HG02870 (cell line): Measurements from ENCODE around the gene TREML1.
"Not testable (repeated sequence)": the region's sequence is repeated elsewhere in the genome, so short reads cannot be mapped to it uniquely, and the experiment has no call there.

ENCODE experiments used
- ATAC-seq: cut with Tn5 transposase; IDR thresholded peaks from one replicate; pipeline ENCODE4 v1.9.1; 2021; ENCODE audit warnings: mild to moderate bottlenecking, moderate library complexity; ENCODE audit not compliant: unreplicated experiment

The TREML1 gene

DNA sequence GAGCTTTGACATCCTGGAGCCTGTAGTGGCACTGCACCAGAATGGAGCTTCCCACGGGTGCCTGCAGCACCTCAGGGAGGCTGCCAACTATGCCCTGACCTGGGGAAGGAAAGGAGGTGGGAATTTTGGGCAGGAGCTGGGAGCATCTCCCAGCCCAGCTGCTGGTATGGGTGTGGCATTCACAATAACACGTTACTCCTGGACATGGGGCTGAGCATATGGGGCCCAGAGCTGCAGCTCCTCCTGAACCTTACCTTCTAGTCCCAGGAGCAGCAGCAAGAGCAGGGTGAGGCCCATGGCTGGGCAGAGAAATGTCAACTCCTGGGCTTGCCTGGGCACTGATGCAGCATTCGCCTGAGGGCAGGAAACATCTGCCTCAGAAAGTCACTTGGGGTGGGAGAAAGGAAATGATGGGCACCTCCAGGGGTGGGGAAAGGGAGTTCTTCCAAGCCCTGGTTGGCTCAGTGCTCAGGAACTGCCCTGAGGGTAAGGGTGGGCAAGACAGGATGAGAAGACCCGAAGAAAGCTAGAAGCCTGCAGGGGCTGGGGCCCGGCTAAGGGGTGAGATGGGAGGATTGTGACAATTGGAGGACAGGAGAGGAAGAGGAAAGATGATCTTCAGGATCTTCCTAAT is at the start of gene TREML1:
Gene TREML1, minus strand, starts transcription at position 356 of the 634 bp plus-strand sequence. Its CDS starts 59 bp downstream, at position 297.
- ATAC-seq = no peak

- no peak for ATAC-seq
Measured at GRCh38 chr6:41201764-41202173, 47.6 kb upstream of the TREML1 start.

DNA sequence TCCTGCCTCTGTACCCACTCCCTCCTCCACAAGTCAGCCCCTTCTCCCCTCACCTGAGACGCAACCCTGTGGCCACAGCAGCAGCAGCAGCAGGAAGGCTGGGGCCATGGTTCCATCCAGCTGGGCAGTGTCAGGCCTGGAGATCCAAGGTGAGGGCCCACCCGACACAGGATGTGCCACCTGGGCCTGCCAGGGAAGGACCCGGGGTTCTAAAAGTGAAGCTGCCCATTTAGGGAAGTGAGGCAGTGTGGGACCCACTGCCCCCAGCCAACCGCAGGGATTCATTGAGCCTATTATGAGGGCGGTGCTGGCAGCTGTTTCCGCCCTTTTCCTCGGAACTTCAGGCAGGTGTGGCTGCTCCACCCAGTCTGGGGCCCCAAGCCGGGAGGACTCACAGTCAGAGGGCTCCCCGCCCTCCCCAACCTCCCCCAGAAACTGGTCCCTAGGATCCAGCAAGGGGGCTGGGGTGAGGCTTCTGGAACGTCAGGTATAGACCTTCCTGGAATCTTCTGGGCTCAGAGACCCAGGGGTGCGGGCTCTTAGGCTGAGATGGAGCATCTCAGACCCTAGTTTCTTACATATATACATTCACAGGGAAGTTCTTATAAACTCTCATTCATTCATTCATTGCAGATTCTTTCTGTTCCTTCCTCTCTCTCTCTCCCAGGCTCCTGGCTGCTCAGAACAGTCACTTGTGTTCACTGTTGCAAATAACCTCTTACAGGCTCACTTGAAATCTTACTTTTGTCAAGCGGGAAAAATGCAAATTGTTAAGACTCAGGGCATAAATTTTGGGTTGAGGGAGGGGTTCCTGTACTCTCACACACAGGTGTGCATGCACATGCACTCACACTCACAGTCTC is 47.0 kb upstream of the TREML1 start, which contains the start of gene TREML2:
Gene TREML2, minus strand, starts transcription at position 249 of the 863 bp plus-strand sequence. Its CDS starts 141 bp downstream, at position 108.
- no peak for ATAC-seq

GRCh38 chr6:41200296-41200900 is 46.3 kb upstream of the TREML1 start:
- ATAC-seq = no peak

DNA sequence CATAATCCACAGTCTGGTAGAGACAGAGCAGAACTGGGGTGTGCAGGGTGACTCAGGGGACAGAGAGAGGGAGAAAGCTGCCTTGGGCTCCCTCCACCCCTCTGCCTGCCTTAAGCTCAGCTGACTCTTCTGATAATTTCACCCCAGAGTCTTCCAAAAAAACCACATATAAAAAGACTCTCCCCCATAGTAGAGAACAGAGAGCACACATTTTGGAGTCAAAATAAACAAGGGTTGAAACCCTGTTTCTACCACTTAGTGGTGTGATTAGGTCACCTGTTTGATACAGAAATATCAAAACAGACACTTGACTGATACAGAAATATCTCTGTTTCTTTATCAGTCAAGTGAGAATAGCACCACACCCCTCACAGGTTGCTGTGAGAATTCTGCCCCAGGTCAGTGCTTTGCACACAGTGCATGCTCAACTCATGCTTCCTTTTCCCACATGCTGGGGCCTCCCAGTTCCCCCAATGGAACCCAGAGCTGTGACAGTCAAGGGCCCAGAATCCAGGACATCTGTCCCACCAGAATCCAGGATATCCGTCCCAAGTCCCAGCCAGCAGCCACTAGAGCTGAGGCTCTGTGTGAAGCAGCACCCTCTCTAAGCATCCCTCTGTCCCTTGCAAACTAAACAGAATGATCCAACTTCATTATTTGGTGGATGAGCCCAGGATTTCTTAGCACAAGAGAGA is 45.6 kb upstream of the TREML1 start:
- peak; percentile 66 for ATAC-seq

DNA sequence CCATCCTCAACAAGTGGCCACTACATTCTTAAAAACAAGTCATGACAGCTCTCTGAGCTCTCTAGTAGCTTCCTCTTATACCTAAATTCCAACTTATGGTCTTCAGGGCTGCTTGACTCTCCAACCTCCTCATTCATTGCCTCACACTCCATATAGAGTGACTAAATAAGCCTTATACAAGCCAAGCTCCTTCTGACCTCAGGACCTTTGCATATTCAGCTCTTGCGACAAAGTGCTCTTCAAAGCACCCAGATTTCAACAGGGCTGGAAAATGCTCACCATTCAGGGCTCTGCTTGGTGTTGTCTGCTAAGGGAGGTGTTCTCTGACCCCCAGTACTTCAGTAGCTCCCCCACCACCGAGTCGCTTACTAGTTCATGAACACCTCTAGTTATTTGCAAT is 43.1 kb upstream of the TREML1 start:
- ATAC-seq = no peak

GRCh38 chr6:41194386-41194785 is 40.2 kb upstream of the TREML1 start:
- ATAC-seq = no peak

DNA sequence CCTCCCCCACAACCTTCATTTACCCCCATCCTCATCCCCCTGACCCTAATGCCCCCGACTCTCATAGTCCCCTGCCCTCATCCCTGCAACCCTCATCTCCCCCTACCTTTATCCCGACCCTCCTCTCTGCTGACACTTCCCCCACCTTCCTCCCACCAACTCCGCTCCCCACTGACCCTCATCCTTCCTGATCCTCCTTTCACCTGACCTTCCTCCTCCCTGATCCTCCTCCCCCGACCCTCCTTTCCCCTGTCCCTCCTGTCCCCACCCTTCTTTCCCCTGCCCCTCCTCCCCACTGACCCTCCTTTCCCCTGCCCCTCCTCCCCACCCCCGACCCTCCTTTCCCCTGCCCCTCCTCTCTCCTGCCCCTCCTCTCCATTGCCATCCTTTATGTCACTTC is 39.7 kb upstream of the TREML1 start:
- no peak for ATAC-seq

- ATAC-seq = no peak
Measured at GRCh38 chr6:41193171-41193734, 39.1 kb upstream of the TREML1 start.

DNA sequence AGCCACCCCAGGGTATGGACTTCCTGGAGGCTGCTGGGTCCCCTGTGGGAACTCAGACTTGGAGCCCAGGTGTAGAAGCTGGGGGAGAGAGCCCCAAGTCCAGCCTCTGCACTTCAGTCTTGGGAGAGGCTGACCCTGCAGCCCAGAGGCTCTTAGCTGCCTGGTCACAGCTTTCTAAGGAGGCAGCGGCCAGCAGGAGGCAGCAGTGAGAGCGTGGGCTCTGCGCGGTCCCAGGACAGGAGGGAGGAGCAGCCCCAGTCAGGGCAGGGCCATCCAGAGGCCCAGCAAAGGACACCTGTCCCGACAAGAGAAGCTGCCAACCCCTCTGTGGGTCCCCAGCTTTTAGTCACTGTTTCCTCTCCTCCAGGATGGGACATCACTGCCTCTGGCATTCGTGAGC is 37.4 kb upstream of the TREML1 start:
- no peak for ATAC-seq

- no peak for ATAC-seq
Measured at GRCh38 chr6:41190791-41191190, 36.6 kb upstream of the TREML1 start.

GRCh38 chr6:41189967-41190366 is 35.8 kb upstream of the TREML1 start:
- ATAC-seq = no peak

DNA sequence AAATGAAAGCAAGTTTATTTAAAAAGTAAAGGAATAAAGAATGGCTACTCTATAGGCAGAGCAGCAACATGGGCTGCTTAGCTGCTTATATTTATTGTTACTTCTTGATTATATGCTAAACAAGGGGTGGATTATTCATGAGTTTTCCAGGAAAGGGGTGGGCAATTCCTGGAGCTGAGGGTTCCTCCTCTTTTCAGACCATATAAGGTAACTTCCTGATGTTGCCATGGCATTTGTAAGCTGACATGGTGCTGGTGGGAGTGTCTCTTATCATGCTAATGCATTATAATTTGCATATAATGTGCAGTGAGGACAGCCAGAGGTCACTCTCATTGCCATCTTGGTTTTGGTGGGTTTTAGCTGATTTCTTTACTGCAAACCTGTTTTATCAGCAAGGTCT is 34.9 kb upstream of the TREML1 start:
- ATAC-seq = not testable (repeated sequence)

DNA sequence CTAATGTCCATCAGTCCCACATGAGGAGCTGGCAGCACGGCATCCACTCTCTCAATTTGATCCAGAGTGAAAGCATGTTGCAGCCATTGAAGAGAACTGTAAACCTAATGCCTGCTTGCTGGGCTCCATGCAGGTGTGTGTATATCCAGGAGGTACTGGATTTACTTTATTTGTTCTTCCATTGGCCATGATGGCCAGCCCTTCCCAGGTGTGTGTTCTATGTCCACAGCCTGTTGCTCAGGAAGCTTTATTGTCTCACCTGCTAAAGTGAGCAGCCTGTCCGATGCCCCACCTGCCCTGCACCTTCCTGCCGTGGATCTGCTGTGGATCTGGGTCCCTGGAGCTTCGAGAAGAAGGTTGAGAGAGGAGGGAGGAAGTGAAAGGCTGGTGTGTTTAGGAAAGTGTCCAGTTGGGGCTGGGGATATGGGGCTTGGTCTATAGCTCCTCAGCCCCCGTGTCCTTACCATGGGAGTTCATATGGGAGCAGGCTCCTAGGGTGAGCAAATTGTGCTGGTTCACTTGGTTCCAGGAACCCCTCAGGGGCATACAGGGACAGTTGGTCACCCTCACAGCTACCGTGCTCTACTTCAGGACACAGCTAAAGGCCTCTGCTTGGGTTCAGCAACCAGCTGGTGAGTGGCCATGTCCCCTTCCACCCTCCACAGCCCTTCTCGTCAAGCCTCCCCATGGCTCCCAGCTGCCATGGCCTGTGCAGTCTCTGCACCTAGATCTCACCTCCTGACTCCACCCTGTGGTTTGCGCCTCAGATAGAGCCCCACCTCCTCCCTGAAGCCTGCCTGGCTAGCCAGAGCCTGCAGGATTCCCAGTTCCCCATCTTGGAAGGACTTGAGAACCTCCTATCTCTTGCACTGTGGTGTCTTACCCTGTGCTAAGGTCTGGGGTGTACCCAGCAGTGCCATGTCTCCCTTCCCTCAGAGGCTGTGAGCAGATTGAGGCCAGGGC is 34.1 kb upstream of the TREML1 start:
- no peak for ATAC-seq

GRCh38 chr6:41186031-41186562 is 31.9 kb upstream of the TREML1 start:
- ATAC-seq = no peak

GRCh38 chr6:41184761-41185160 is 30.6 kb upstream of the TREML1 start:
- no peak for ATAC-seq

GRCh38 chr6:41182069-41183034 is 28.2 kb upstream of the TREML1 start:
- no peak for ATAC-seq

DNA sequence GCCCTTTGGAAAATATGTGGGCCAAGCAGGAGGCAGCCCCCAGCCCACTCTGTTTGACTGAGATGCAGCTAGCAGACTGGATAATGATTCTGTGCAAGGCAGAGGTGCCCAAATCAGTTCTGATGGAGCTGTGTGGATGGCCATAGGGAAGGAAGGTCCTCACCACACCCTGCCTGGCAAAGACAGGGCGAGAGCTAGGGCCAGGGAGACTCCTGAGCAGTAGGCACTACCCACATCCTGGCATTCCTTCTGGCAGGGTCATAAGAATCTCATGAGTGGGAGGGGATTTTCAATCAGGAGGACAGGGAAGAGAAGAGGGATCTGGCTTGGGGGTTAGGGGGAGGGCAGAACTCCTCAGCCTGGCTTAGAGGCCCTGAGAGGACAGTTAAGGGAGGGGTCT is 27.4 kb upstream of the TREML1 start:
- no peak for ATAC-seq
